ENCODE measurements around the gene CFAP61. TPM values are rescaled to one million over a fixed set of nuclear protein-coding genes. Genes with fewer than 3 reads are reported as not detected.

The CFAP61 gene
- total RNA-seq, 1 donor from 2014 or later: not detected

- Mint-ChIP-seq H3K27ac (ENCODE audit: unreplicated experiment) (no peak overlapping the region), H3K4me1 (ENCODE audit: low read depth, unreplicated experiment) (peaks cover 14% of the 10 kb centered on the region), H3K36me3 (ENCODE audit: low read depth, unreplicated experiment) (no peaks in the 10 kb centered on the region), H3K27me3 (ENCODE audit: low read depth, unreplicated experiment) (no peaks in the 10 kb centered on the region), H3K4me3 (ENCODE audit: unreplicated experiment) (no peak overlapping the region), H3K9me3 (ENCODE audit: unreplicated experiment) (no peaks in the 10 kb centered on the region)
- Histone ChIP-seq H3K36me3 (ENCODE audit: insufficient read depth, low read length) (no peaks in the 10 kb centered on the region), H2AFZ (ENCODE audit: low read depth, low read length) (no peak overlapping the region), H3K4me2 (ENCODE audit: low read length) (no peak overlapping the region), H3K4me1 (ENCODE audit: insufficient read depth, low read length) (no peaks in the 10 kb centered on the region), H3K27me3 (ENCODE audit: insufficient read depth, low read length) (no peaks in the 10 kb centered on the region), H4K20me1 (ENCODE audit: insufficient read depth, low read length) (no peaks in the 10 kb centered on the region), H3K79me2 (ENCODE audit: insufficient read depth, low read length) (no peaks in the 10 kb centered on the region), H3K27ac (ENCODE audit: low read depth, low read length) (no peak overlapping the region), H3K4me3 (ENCODE audit: insufficient read depth, low read depth, low read length) (no peak overlapping the region), H3K9me3 (ENCODE audit: insufficient read depth, low read depth, low read length) (no peaks in the 10 kb centered on the region), H3K9ac (ENCODE audit: low read length) (no peak overlapping the region)
- DNase-seq (ENCODE audit: low read depth) (no peak), FAIRE-seq (no peak)
- TF ChIP-seq EZH2 (IDR thresholded peaks at IDR 0.05; ENCODE audit: insufficient read depth, low read length): no peak
- TF ChIP-seq CTCF (IDR thresholded peaks at IDR 0.05; ENCODE audit: insufficient read depth, low read depth, low read length): no peak
Measured at GRCh38 chr20:20211274-20211987, 159.1 kb downstream of the CFAP61 start.

- DNase-seq (ENCODE audit: low read depth): no peak
- H3K4me1 ChIP-seq (ENCODE audit: insufficient read depth, low read length): no peaks in the 10 kb centered on the region
- H3K9ac ChIP-seq (ENCODE audit: low read length): no peak overlapping the region
- no peaks in the 10 kb centered on the region for H3K9me3 ChIP-seq (ENCODE audit: insufficient read depth, low read depth, low read length)
- no peak overlapping the region for H3K4me2 ChIP-seq (ENCODE audit: low read length)
- H3K36me3 ChIP-seq (ENCODE audit: insufficient read depth, low read length): no peaks in the 10 kb centered on the region
- Mint-ChIP-seq H3K4me1 (ENCODE audit: low read depth, unreplicated experiment) (peaks cover 11% of the 10 kb centered on the region), H3K4me3 (ENCODE audit: unreplicated experiment) (no peak overlapping the region), H3K36me3 (ENCODE audit: low read depth, unreplicated experiment) (no peaks in the 10 kb centered on the region), H3K9me3 (ENCODE audit: unreplicated experiment) (no peaks in the 10 kb centered on the region), H3K27me3 (ENCODE audit: low read depth, unreplicated experiment) (no peaks in the 10 kb centered on the region), H3K27ac (ENCODE audit: unreplicated experiment) (no peak overlapping the region)
- no peak overlapping the region for H3K4me3 ChIP-seq (ENCODE audit: insufficient read depth, low read depth, low read length)
- no peak overlapping the region for H2AFZ ChIP-seq (ENCODE audit: low read depth, low read length)
- H3K27me3 ChIP-seq (ENCODE audit: insufficient read depth, low read length): no peaks in the 10 kb centered on the region
- no peak overlapping the region for H3K27ac ChIP-seq (ENCODE audit: low read depth, low read length)
- TF ChIP-seq EZH2 (IDR thresholded peaks at IDR 0.05; ENCODE audit: insufficient read depth, low read length) (no peak), CTCF (IDR thresholded peaks at IDR 0.05; ENCODE audit: insufficient read depth, low read depth, low read length) (no peak)
- H4K20me1 ChIP-seq (ENCODE audit: insufficient read depth, low read length): no peaks in the 10 kb centered on the region
- no peaks in the 10 kb centered on the region for H3K79me2 ChIP-seq (ENCODE audit: insufficient read depth, low read length)
- no peak for FAIRE-seq
Measured at GRCh38 chr20:20211988-20212518, 159.7 kb downstream of the CFAP61 start.

- no peak overlapping the region for H2AFZ ChIP-seq (ENCODE audit: low read depth, low read length)
- no peak overlapping the region for H3K4me3 ChIP-seq (ENCODE audit: insufficient read depth, low read depth, low read length)
- no peaks in the 10 kb centered on the region for H4K20me1 ChIP-seq (ENCODE audit: insufficient read depth, low read length)
- Mint-ChIP-seq H3K4me1 (ENCODE audit: low read depth, unreplicated experiment) (peaks cover 7% of the 10 kb centered on the region), H3K4me3 (ENCODE audit: unreplicated experiment) (no peak overlapping the region), H3K27ac (ENCODE audit: unreplicated experiment) (no peak overlapping the region), H3K9me3 (ENCODE audit: unreplicated experiment) (no peaks in the 10 kb centered on the region), H3K27me3 (ENCODE audit: low read depth, unreplicated experiment) (no peaks in the 10 kb centered on the region), H3K36me3 (ENCODE audit: low read depth, unreplicated experiment) (no peaks in the 10 kb centered on the region)
- H3K79me2 ChIP-seq (ENCODE audit: insufficient read depth, low read length): no peaks in the 10 kb centered on the region
- H3K36me3 ChIP-seq (ENCODE audit: insufficient read depth, low read length): no peaks in the 10 kb centered on the region
- no peak overlapping the region for H3K27ac ChIP-seq (ENCODE audit: low read depth, low read length)
- no peaks in the 10 kb centered on the region for H3K4me1 ChIP-seq (ENCODE audit: insufficient read depth, low read length)
- FAIRE-seq: no peak
- H3K4me2 ChIP-seq (ENCODE audit: low read length): no peak overlapping the region
- no peaks in the 10 kb centered on the region for H3K9me3 ChIP-seq (ENCODE audit: insufficient read depth, low read depth, low read length)
- no peak for DNase-seq (ENCODE audit: low read depth)
- TF ChIP-seq CTCF (IDR thresholded peaks at IDR 0.05; ENCODE audit: insufficient read depth, low read depth, low read length) (no peak), EZH2 (IDR thresholded peaks at IDR 0.05; ENCODE audit: insufficient read depth, low read length) (no peak)
- no peaks in the 10 kb centered on the region for H3K27me3 ChIP-seq (ENCODE audit: insufficient read depth, low read length)
- no peak overlapping the region for H3K9ac ChIP-seq (ENCODE audit: low read length)
Measured at GRCh38 chr20:20212675-20213096, 160.4 kb downstream of the CFAP61 start.

Measured in astrocyte (in vitro differentiated cells and primary cell).